Neural cell (in vitro differentiated cells): ENCODE measurements around the gene DHX29. TPM values are rescaled to one million over a fixed set of nuclear protein-coding genes. Genes with fewer than 3 reads are reported as not detected.

Experiments used
- H2AFZ ChIP-seq: fragments of 200-600, 300-800 bp; sonication (generic), shearing (Covaris generic); 2 replicates; pipeline ENCODE4 v1.6.0; 2014; ENCODE audit warnings: low read depth, mild to moderate bottlenecking, antibody characterized with exemption, low read length, moderate library complexity
- H3F3A ChIP-seq: fragments of 200-600 bp; shearing (Covaris generic); 2 replicates; pipeline ENCODE4 v1.6.1; 2016; ENCODE audit warnings: mild to moderate bottlenecking, moderate library complexity, mixed read lengths, antibody characterized with exemption, low read length; ENCODE audit not compliant: insufficient read depth, poor library complexity, severe bottlenecking
- H3K27ac ChIP-seq: fragments of 200-600, 300-800 bp; sonication (generic), shearing (Covaris generic); 2 replicates; pipeline ENCODE4 v1.5.1; 2014; ENCODE audit warnings: mild to moderate bottlenecking, low read length, moderate library complexity
- H3K27me3 ChIP-seq: fragments of 300-800, 200-600 bp; sonication (generic), shearing (Covaris generic); 2 replicates; pipeline ENCODE4 v1.6.0; 2014; ENCODE audit warnings: mild to moderate bottlenecking, low read depth, low read length, moderate library complexity; ENCODE audit not compliant: insufficient read depth
- H3K36me3 ChIP-seq: fragments of 300-800, 200-600 bp; sonication (generic), shearing (Covaris generic); 2 replicates; pipeline ENCODE4 v1.5.1; 2014; ENCODE audit warnings: mild to moderate bottlenecking, antibody characterized with exemption, low read length, moderate library complexity; ENCODE audit not compliant: insufficient read depth
- H3K4me2 ChIP-seq: fragments of 300-800, 200-600 bp; sonication (generic), shearing (Covaris generic); 2 replicates; pipeline ENCODE4 v1.6.0; 2014; ENCODE audit warnings: mild to moderate bottlenecking, low read length
- H3K4me3 ChIP-seq: fragments of 300-800, 200-600 bp; sonication (generic), shearing (Covaris generic); 2 replicates; pipeline ENCODE4 v1.5.1; 2014; ENCODE audit warnings: mild to moderate bottlenecking, low read length, moderate library complexity
- H3K79me2 ChIP-seq: fragments of 200-600 bp; shearing (Covaris generic); replicated peaks from 2 replicates; pipeline ENCODE4 v1.6.0; 2014; ENCODE audit warnings: mild to moderate bottlenecking, low read length, moderate library complexity; ENCODE audit not compliant: insufficient read depth
- H3K9ac ChIP-seq: fragments of 300-800, 200-600 bp; sonication (generic), shearing (Covaris generic); 2 replicates; pipeline ENCODE4 v1.6.1; 2016; ENCODE audit warnings: mild to moderate bottlenecking, low read length, mixed read lengths
- H3K9me2 ChIP-seq: fragments of 200-600 bp; shearing (Covaris generic); 2 replicates; pipeline ENCODE4 v1.6.1; 2016; ENCODE audit warnings: mild to moderate bottlenecking, low read length, mixed read lengths; ENCODE audit not compliant: insufficient read depth
- H3K9me3 ChIP-seq: fragments of 200-600, 300-800 bp; sonication (generic), shearing (Covaris generic); 2 replicates; pipeline ENCODE4 v1.6.1; 2016; ENCODE audit warnings: mild to moderate bottlenecking, mixed run types, low read length, moderate library complexity, mixed read lengths
- H4K20me1 ChIP-seq: fragments of 200-600 bp; shearing (Covaris generic); 2 replicates; pipeline ENCODE4 v1.6.1; 2016; ENCODE audit warnings: mild to moderate bottlenecking, mixed run types; ENCODE audit not compliant: insufficient read depth
- CTCF ChIP-seq: fragments of 450-650 bp; IDR thresholded peaks from 2 replicates; pipeline ENCODE4 v1.5.1; 2014; ENCODE audit warnings: antibody characterized with exemption, mild to moderate bottlenecking, moderate library complexity; ENCODE audit not compliant: poor library complexity, severe bottlenecking
- EP300 ChIP-seq: fragments of 450-650 bp; conservative IDR thresholded peaks from 2 replicates; pipeline ENCODE4 v1.6.1; 2014; ENCODE audit warnings: antibody characterized with exemption, mild to moderate bottlenecking, moderate library complexity; ENCODE audit not compliant: poor library complexity, severe bottlenecking
- EZH2 ChIP-seq: fragments of 200-600, 300-800 bp; shearing (Covaris generic), sonication (generic); IDR thresholded peaks from 2 replicates; pipeline ENCODE4 v1.6.1; 2014; ENCODE audit warnings: antibody characterized with exemption, low read length, borderline replicate concordance, mild to moderate bottlenecking; ENCODE audit not compliant: insufficient read depth, poor library complexity, severe bottlenecking
- MXI1 ChIP-seq: fragments of 450-650 bp; conservative IDR thresholded peaks from 2 replicates; pipeline ENCODE4 v1.6.1; 2014; ENCODE audit warnings: antibody characterized with exemption, mild to moderate bottlenecking; ENCODE audit not compliant: poor library complexity, severe bottlenecking
- POLR2AphosphoS5 ChIP-seq: IDR thresholded peaks from 2 replicates; pipeline ENCODE4 v1.6.1; 2012
- RAD21 ChIP-seq: fragments of 450-650 bp; conservative IDR thresholded peaks from 2 replicates; pipeline ENCODE4 v1.6.1; 2014; ENCODE audit warnings: antibody characterized with exemption, mild to moderate bottlenecking, moderate library complexity
- REST ChIP-seq: IDR thresholded peaks from 2 replicates; pipeline ENCODE4 v1.6.1; 2012; ENCODE audit warnings: borderline replicate concordance
- SMC3 ChIP-seq: fragments of 450-650 bp; conservative IDR thresholded peaks from 2 replicates; pipeline ENCODE4 v1.6.1; 2014; ENCODE audit warnings: antibody characterized with exemption, mild to moderate bottlenecking, moderate library complexity; ENCODE audit not compliant: poor library complexity
- TAF1 ChIP-seq: IDR thresholded peaks from 2 replicates; pipeline ENCODE4 v1.6.1; 2012; ENCODE audit warnings: low read depth
- polyA plus RNA-seq: library from polyadenylated mRNA; depleted of rRNA; stranded (reverse); fragments of >200 nt; gene quantifications from 2 replicates; pipeline ENCODE4 v1.2.3, GENCODE V29; 2014

Gene DHX29
- polyA plus RNA-seq, 1 donor from 2014 or later = 48.1 TPM

DNA sequence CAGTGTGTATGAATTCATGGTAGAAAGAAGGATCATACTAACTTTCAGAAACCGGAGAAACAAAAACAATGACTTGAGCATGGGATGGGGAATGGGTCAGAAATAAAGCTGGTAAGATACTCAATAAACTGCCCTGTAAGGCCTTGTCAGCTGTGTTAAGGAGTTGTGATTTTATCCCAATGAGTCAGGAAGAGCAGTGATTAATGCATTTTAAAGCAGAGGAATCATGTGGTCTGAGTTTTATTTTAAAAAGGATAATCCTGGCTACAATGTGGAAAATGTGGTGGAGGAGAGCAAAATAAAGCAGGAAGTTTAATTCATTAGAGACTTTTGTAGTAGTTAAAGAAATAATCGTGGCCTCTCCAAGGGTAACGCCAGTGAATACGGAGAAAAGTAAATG, 28.7 kb downstream of the DHX29 start:
- no peak overlapping the region for H3K9ac ChIP-seq

DNA sequence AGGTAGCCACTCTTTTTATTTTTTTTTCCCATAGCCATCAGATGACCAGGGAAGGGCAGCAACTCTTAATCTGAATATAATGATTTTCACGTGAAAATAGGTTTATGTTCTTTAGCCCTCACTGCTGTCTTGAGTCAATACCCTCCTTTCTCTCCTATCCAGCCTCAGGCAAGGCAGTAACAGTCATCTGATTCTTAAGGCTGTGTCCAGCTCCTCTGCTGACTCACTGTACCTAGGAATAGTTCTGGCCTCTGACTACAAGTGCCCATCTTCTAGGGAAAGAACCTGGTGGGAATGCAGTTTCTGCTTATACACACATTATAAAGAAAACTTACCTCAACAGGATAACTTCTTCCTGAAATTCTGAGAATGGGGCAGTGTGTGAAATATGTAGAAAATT, 30.7 kb downstream of the DHX29 start:
- Histone ChIP-seq H3K4me3 (no peak overlapping the region), H4K20me1 (no peaks in the 10 kb centered on the region), H3K9ac (no peak overlapping the region), H3K36me3 (no peaks in the 10 kb centered on the region), H2AFZ (no peak overlapping the region), H3K4me2 (no peak overlapping the region), H3K9me3 (no peaks in the 10 kb centered on the region), H3K79me2 (no peaks in the 10 kb centered on the region), H3K27ac (no peak overlapping the region), H3K9me2 (no peaks in the 10 kb centered on the region), H3K27me3 (no peaks in the 10 kb centered on the region), H3F3A (no peaks in the 10 kb centered on the region)
- TF ChIP-seq SMC3 (no peak), MXI1 (no peak), RAD21 (no peak), REST (no peak), TAF1 (no peak), EZH2 (no peak), CTCF (no peak), POLR2AphosphoS5 (no peak), EP300 (no peak)

More for the DNA sequence above, 28.7 kb downstream of the DHX29 start:
- no peak for TF ChIP-seq MXI1
- TF ChIP-seq REST = no peak
- no peak for TF ChIP-seq EP300
- no peak for TF ChIP-seq EZH2
- TF ChIP-seq TAF1 = no peak
- TF ChIP-seq RAD21 = no peak
- H3K9me2 ChIP-seq = no peaks in the 10 kb centered on the region
- no peaks in the 10 kb centered on the region for H4K20me1 ChIP-seq
- no peaks in the 10 kb centered on the region for H3K36me3 ChIP-seq
- H3K27ac ChIP-seq = no peak overlapping the region
- no peak overlapping the region for H3K4me3 ChIP-seq
- no peaks in the 10 kb centered on the region for H3K79me2 ChIP-seq
- H3K9me3 ChIP-seq = no peaks in the 10 kb centered on the region
- H3K27me3 ChIP-seq = no peaks in the 10 kb centered on the region
- no peak overlapping the region for H3K4me2 ChIP-seq
- no peak overlapping the region for H2AFZ ChIP-seq
- H3F3A ChIP-seq = no peaks in the 10 kb centered on the region
